AG10803 (cell line): ENCODE measurements around the gene HEXIM2.

Source experiments
- DNase-seq: peaks from one replicate; pipeline ENCODE4 v3.0.0; 2010; ENCODE audit warnings: low read depth
- H3K4me3 ChIP-seq: 2 replicates; pipeline ENCODE4 v1.5.1; 2011; ENCODE audit warnings: mild to moderate bottlenecking, low read length, control low read depth
- TF ChIP-seq, protein P1 (sequence below): conservative IDR thresholded peaks from 2 replicates; pipeline ENCODE4 v1.5.1; 2011; ENCODE audit warnings: mild to moderate bottlenecking, low read length, control low read depth, inconsistent platforms

HEXIM2 gene

DNA sequence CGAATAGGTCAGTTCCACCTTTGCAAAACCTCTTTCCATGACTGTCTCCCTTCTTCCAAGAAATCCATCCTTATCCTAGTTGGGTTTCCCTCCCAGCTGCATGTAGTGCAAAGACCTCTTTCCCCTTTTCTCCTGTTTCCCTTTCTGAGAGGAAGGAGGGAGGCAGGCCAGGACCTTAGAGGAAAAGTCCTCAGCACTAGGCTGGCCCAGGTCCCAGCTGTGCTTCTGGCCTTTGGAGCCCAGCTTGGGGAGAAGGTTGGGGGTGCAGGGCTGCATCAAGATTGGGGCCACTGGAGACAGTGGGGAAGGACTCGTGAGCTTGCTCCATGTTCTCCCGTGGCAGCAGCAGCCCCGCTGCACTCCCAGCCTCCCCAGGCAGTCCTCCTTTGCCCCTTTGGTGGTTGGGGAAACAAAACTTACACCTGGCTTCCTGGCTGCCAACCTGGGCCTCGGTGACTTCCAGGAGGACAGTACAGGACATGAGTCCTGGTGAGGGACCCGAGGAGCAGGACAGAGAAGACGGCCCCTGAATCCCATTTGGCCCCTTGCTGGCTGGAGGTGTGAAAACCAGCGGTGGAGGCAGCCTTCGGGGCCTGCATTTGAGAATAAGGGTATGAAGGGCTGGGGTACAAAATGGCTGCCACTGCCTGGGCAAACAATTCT, 481 bp downstream of the HEXIM2 start:
- peak overlapping the region; percentile 56 for H3K4me3 ChIP-seq
- TF ChIP-seq, protein P1, sequence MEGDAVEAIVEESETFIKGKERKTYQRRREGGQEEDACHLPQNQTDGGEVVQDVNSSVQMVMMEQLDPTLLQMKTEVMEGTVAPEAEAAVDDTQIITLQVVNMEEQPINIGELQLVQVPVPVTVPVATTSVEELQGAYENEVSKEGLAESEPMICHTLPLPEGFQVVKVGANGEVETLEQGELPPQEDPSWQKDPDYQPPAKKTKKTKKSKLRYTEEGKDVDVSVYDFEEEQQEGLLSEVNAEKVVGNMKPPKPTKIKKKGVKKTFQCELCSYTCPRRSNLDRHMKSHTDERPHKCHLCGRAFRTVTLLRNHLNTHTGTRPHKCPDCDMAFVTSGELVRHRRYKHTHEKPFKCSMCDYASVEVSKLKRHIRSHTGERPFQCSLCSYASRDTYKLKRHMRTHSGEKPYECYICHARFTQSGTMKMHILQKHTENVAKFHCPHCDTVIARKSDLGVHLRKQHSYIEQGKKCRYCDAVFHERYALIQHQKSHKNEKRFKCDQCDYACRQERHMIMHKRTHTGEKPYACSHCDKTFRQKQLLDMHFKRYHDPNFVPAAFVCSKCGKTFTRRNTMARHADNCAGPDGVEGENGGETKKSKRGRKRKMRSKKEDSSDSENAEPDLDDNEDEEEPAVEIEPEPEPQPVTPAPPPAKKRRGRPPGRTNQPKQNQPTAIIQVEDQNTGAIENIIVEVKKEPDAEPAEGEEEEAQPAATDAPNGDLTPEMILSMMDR, result no peak
- DNase-seq, result no peak

DNA sequence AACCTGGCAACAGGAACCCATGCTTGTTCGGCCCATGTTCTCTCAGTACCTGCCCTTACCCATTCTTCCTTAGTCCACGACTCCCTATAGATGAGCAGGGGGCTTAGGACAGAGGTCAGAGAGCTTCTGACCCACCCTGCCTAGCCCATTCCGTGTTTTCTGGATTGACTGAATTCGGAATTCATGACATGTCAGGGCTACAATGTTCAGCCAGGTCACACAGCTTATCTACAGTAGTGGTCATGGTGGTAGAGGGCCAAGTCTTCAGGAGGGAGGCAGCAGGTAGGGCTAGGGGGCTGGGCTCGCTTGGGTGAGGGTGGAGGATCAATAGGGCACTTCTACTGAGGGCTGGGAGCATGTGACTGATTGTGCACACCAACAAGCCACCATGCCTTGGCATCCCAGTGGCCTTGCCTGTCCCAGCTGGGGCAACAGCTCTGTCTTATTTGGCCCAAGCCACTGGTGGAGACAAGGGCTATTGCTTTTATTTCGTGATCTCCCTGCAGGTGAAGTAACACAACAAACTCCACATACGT, 3.1 kb downstream of the HEXIM2 start:
- no peak for DNase-seq
- H3K4me3 ChIP-seq, result no peak overlapping the region
- TF ChIP-seq, protein P1, result no peak

DNA sequence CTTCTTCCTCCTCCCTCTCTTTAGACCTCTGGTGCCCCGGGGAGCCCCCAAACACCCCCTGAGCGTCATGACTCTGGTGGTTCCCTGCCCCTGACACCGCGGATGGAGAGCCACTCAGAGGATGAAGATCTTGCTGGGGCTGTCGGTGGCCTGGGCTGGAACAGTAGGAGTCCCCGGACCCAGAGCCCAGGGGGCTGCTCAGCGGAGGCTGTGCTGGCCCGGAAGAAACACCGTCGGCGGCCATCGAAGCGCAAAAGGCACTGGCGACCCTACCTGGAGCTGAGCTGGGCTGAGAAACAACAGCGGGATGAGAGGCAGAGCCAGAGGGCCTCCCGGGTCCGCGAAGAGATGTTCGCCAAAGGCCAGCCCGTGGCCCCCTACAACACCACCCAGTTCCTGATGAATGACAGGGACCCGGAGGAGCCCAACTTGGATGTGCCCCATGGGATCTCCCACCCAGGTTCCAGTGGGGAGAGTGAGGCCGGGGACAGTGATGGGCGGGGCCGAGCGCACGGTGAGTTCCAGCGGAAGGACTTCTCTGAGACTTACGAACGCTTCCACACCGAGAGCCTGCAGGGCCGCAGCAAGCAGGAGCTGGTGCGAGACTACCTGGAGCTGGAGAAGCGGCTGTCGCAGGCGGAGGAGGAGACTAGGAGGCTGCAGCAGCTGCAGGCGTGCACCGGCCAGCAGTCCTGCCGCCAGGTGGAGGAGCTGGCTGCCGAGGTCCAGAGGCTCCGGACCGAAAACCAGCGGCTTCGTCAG, 7.5 kb downstream of the HEXIM2 start:
- no peak for DNase-seq
- no peak overlapping the region for H3K4me3 ChIP-seq
- TF ChIP-seq, protein P1, result no peak

DNA sequence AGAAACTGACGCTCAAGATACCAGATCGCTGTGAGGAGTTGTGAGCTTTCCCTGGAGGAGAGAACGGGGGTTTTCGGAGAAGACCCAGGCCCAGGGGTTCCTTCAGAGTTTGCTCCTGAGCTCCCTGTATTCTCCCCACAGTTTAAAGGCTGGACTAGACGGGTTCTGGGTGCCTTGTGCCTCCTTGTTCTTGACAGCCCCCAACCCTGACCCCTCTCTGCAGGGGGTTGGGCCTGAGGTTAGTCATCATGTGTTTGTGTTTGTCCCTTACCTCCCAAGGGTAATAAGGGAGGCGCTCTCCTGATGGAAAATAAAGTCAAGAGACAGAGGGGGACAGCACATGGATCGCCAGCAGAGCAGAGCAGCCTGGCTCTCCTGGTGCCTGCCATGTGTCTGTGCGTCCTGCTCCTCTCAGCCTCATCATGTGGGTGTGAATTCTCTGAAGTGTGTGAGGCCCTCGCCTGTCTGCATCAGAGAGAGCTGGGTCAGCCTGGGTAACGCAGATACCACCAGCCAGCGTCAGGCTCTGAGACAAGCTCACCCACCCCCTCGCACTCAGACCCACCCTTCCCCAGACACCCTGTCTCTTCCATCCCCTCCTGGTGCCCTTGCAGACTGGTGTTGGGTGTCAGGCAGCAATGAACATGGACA, 8.7 kb downstream of the HEXIM2 start:
- DNase-seq, result no peak
- H3K4me3 ChIP-seq, result peak overlapping the region; percentile 65
- TF ChIP-seq, protein P1, result no peak

DNA sequence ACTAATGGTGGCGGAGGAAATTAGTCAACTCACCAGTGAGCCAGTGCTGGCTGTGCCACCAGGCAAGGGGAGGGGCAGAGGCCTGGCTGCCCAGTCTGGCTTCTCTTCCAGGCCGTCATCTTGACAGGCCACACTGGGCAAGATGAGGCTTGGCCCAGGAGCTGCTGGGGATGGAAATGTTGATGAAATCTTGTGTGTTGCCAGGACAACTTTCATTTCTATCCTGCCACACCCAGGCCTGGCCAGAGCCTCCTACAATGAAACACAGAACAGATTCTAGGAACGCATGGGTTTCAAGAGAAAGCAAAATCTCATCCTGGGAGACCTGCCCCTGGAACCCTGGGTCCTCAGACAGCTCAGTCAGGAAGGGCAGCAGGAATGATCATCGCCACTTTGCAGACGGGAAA, 9.3 kb downstream of the HEXIM2 start:
- peak; percentile 94 for DNase-seq
- TF ChIP-seq, protein P1, result no peak
- H3K4me3 ChIP-seq, result peak overlapping the region; percentile 65

DNA sequence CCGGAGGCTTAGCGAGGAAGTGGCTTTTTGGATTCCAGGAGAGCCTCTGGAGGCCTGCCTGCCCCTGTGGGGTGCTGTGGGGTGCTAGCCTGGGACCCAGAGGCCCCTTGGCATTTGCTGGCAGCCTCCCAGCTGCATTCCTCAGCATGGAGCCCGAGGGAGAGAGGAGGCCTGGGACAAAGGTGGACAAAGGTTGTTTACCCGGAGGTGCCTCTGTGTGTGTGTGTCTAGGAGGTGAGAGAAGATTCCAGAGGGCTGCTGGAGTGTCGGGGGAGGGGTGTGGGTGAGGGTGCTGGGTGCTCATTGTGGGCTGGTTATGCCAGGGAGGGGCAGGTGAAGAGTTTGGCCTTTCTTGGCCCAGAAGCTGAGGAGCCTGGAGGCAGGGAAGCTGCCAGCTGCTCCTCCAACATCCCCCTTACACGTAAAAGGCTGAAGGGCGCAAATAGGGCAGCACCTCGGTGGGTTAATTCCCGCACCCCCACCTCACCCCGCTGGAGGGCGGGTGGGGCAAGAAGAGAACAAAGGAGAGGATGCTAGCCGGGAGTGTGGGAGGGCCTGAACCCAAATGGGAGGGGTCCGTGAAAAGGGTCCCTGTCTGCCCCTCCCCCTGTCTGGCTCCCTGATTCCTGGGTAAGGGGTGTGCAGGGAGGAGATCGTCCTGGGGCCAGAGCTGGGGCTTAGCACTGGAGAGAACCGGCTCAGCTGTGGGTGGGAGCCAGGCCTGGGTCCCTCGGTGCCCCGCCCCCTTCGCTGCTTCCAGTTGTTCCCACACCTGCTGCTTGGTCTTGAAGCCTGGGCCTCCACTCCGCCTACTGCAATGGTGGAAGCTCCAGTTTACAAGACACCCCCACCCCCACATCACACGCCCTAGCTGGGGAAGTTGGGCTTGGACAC, 9.9 kb downstream of the HEXIM2 start:
- peak; percentile 83 for DNase-seq
- peak overlapping the region; percentile 65 for H3K4me3 ChIP-seq

More for the DNA sequence above, 9.9 kb downstream of the HEXIM2 start:
- TF ChIP-seq, protein P1, result no peak
